CD4-positive, alpha-beta memory T cell (primary cell): ENCODE data around the gene POLE. TPM values are rescaled to one million over a fixed set of nuclear protein-coding genes. Genes with fewer than 3 reads are reported as not detected.
A peak's percentile ranks its signal among the peaks of the same experiment; 100 is the strongest.
"Not testable (repeated sequence)": the region's sequence is repeated elsewhere in the genome, so short reads cannot be mapped to it uniquely, and the experiment has no call there.

Experiments used
- CTCF ChIA-PET: fragments of 350-600 bp; sonication (Branson Sonifier 250); formaldehyde crosslinking; loops from one replicate; lab custom pipeline; 2021; ENCODE audit warnings: inconsistent platforms; ENCODE audit not compliant: partially characterized antibody; lab: Charles Lee
- POLR2A ChIA-PET: fragments of 350-600 bp; sonication (Branson Sonifier 250); formaldehyde crosslinking; loops from one replicate; lab custom pipeline; 2021; ENCODE audit not compliant: partially characterized antibody; lab: Charles Lee
- DNase-seq, 5 donors: peaks; one replicate each; pipeline versions ENCODE4 v3.0.0 to v3.0.0-alpha.2; 2020 to 2022; ENCODE audit warnings: mixed read lengths in 1 of 5
- H3K27ac ChIP-seq: one replicate; pipeline ENCODE4 v1.7.0; 2013; ENCODE audit warnings: low read depth, low read length
- H3K27me3 ChIP-seq: 2 replicates; pipeline ENCODE4 v1.7.0; 2013; ENCODE audit warnings: mild to moderate bottlenecking, low read length, moderate library complexity; ENCODE audit not compliant: insufficient read depth
- H3K36me3 ChIP-seq: 2 replicates; pipeline ENCODE4 v1.7.0; 2013; ENCODE audit warnings: mild to moderate bottlenecking, low read length, moderate library complexity; ENCODE audit not compliant: insufficient read depth
- H3K4me1 ChIP-seq: 2 replicates; pipeline ENCODE4 v1.7.0; 2013; ENCODE audit warnings: mild to moderate bottlenecking, low read length, moderate library complexity; ENCODE audit not compliant: insufficient read depth
- H3K4me3 ChIP-seq, 2 donors: one replicate each; pipeline ENCODE4 v1.7.0; 2013; ENCODE audit warnings: low read length in 2 of 2, mild to moderate bottlenecking in 1 of 2
- H3K9me3 ChIP-seq, 2 donors: one replicate each; pipeline ENCODE4 v1.7.0; 2013; ENCODE audit warnings: low read length in 2 of 2, control low read depth in 1 of 2; ENCODE audit not compliant: control insufficient read depth in 1 of 2
- H3K27ac Mint-ChIP-seq, 7 donors: one replicate each; pipeline ENCODE4 v1.8.0; 2020 to 2021; ENCODE audit warnings: mixed read lengths in 7 of 7, mild to moderate bottlenecking in 6 of 7, inconsistent platforms in 3 of 7, moderate library complexity in 3 of 7
- H3K27me3 Mint-ChIP-seq, 2 donors: one replicate each; pipeline ENCODE4 v1.8.0; 2020 to 2021; ENCODE audit warnings: mixed read lengths in 2 of 2
- H3K36me3 Mint-ChIP-seq, 2 donors: one replicate each; pipeline ENCODE4 v1.8.0; 2020 to 2021; ENCODE audit warnings: mixed read lengths in 2 of 2, inconsistent platforms in 1 of 2, mild to moderate bottlenecking in 1 of 2
- H3K4me1 Mint-ChIP-seq, 4 donors: one replicate each; pipeline ENCODE4 v1.8.0; 2020 to 2021; ENCODE audit warnings: mixed read lengths in 4 of 4, mild to moderate bottlenecking in 1 of 4
- H3K4me3 Mint-ChIP-seq, 8 donors: one replicate each; pipeline ENCODE4 v1.8.0; 2020 to 2021; ENCODE audit warnings: mixed read lengths in 8 of 8, mild to moderate bottlenecking in 7 of 8, moderate library complexity in 6 of 8, inconsistent platforms in 3 of 8
- H3K9me3 Mint-ChIP-seq, 8 donors: one replicate each; pipeline ENCODE4 v1.8.0; 2020 to 2021; ENCODE audit warnings: mixed read lengths in 8 of 8, mild to moderate bottlenecking in 5 of 8, inconsistent platforms in 3 of 8, moderate library complexity in 1 of 8
- intact Hi-C: fragments of 100-400 bp; cut with micrococcal nuclease; formaldehyde crosslinking; loops from one replicate; pipeline ENCODE4 v1.15.1; 2023
- polyA plus RNA-seq, 2 donors: library from polyadenylated mRNA; unstranded; fragments of 300-500 nt; fragmentation: Illumina TruSeq; gene quantifications; one replicate each; pipeline ENCODE4 v1.2.3, GENCODE V29; 2021
- total RNA-seq, 2 experiments: library from RNA; stranded (reverse); gene quantifications; one replicate each; pipeline ENCODE4 v1.2.3, GENCODE V29; 2021

The POLE gene
- total and polyA plus RNA-seq, 4 experiments from 2014 or later, result 2.2 to 75.4 (median 37.9) TPM

- no peaks in the 10 kb centered on the region for H3K9me3 ChIP-seq
- no peak overlapping the region for H3K4me3 ChIP-seq
- DNase-seq, result no peak
- ChIA-PET POLR2A (no interaction called here), CTCF (no interaction called here)
- H3K27me3 Mint-ChIP-seq, result no peaks in the 10 kb centered on the region
- H3K9me3 Mint-ChIP-seq, result no peaks in the 10 kb centered on the region
- H3K27me3 ChIP-seq, result no peaks in the 10 kb centered on the region
- H3K36me3 ChIP-seq, result no peaks in the 10 kb centered on the region
- H3K4me1 Mint-ChIP-seq, result peaks cover 0 to 2% (median 0%) of the 10 kb centered on the region in 4 donors
- H3K4me1 ChIP-seq, result no peaks in the 10 kb centered on the region
- H3K27ac ChIP-seq, result no peak overlapping the region
- H3K4me3 Mint-ChIP-seq, result no peak overlapping the region
- H3K36me3 Mint-ChIP-seq, result peaks cover 8 to 11% of the 10 kb centered on the region in 2 donors
- no peak overlapping the region for H3K27ac Mint-ChIP-seq
- intact Hi-C loops, result no loop called here
These were observed 8.3 kb upstream of the POLE start for GRCh38 chr12:132695431-132695830.

GRCh38 chr12:132694888-132695287 is 7.7 kb upstream of the POLE start:
- H3K4me3 Mint-ChIP-seq, H3K9me3 Mint-ChIP-seq, H3K27me3 Mint-ChIP-seq, H3K9me3 ChIP-seq, H3K27me3 ChIP-seq, H3K27ac ChIP-seq, H3K36me3 Mint-ChIP-seq, DNase-seq, H3K4me1 Mint-ChIP-seq, intact Hi-C loops, H3K36me3 ChIP-seq, H3K4me3 ChIP-seq, H3K4me1 ChIP-seq: not testable (repeated sequence)
- peak overlapping the region in 2 of 7 donors; percentile 29 to 42 for H3K27ac Mint-ChIP-seq
- ChIA-PET POLR2A (interaction anchor here (0.6 kb wide), 1 partner anchor 9 kb away, joined by 3 read pairs; no protein-coding TSS in a partner anchor), CTCF (interaction anchor here (1.2 kb wide), 1 partner anchor 18 kb away, joined by 3 read pairs; no protein-coding TSS in a partner anchor)

GRCh38 chr12:132692030-132692429 is 4.9 kb upstream of the POLE start:
- DNase-seq, H3K9me3 ChIP-seq, H3K4me3 Mint-ChIP-seq, H3K36me3 ChIP-seq, H3K4me3 ChIP-seq, intact Hi-C loops, H3K9me3 Mint-ChIP-seq, H3K36me3 Mint-ChIP-seq, H3K4me1 ChIP-seq, H3K27ac ChIP-seq, H3K27me3 Mint-ChIP-seq, H3K27me3 ChIP-seq: not testable (repeated sequence)
- Mint-ChIP-seq H3K4me1 (peaks cover 4 to 13% (median 8%) of the 10 kb centered on the region in 4 donors), H3K27ac (peak overlapping the region in 2 of 7 donors; percentile 37 to 42)
- CTCF ChIA-PET, result interaction anchor here (0.7 to 1.2 kb wide), 2 partner anchors 47 to 213 kb away, joined by 3 read pairs; no protein-coding TSS in a partner anchor
- POLR2A ChIA-PET, result interaction anchor here (0.7 to 1.3 kb wide), 2 partner anchors 18 to 63 kb away, joined by 3 to 4 read pairs; partner anchors contain the start of gene PGAM5

GRCh38 chr12:132690112-132690511 is 3.0 kb upstream of the POLE start:
- H3K27me3 Mint-ChIP-seq, result no peaks in the 10 kb centered on the region
- H3K4me1 Mint-ChIP-seq, result peaks cover 11 to 25% (median 17%) of the 10 kb centered on the region in 4 donors
- peak overlapping the region in 7 of 8 donors; percentile 3 to 63 (median 39) for H3K4me3 Mint-ChIP-seq
- Histone ChIP-seq H3K27me3 (no peaks in the 10 kb centered on the region), H3K36me3 (no peaks in the 10 kb centered on the region), H3K9me3 (no peaks in the 10 kb centered on the region), H3K4me3 (no peak overlapping the region), H3K4me1 (peaks cover 13% of the 10 kb centered on the region), H3K27ac (no peak overlapping the region)
- no peaks in the 10 kb centered on the region for H3K9me3 Mint-ChIP-seq
- no peak for DNase-seq
- ChIA-PET CTCF (no interaction called here), POLR2A (no interaction called here)
- peaks cover 0 to 2% of the 10 kb centered on the region in 2 donors for H3K36me3 Mint-ChIP-seq
- intact Hi-C loops, result no loop called here
- peak overlapping the region in 3 of 7 donors; percentile 8 to 63 (median 59) for H3K27ac Mint-ChIP-seq

- no peak for DNase-seq
- Mint-ChIP-seq H3K4me3 (peak overlapping the region; percentile 40 to 77 (median 62)), H3K36me3 (peaks cover 0 to 2% of the 10 kb centered on the region in 2 donors), H3K27me3 (no peaks in the 10 kb centered on the region), H3K9me3 (no peaks in the 10 kb centered on the region), H3K4me1 (peaks cover 12 to 28% (median 19%) of the 10 kb centered on the region in 4 donors), H3K27ac (peak overlapping the region in 3 of 7 donors; percentile 44 to 65 (median 52))
- POLR2A ChIA-PET, result no interaction called here
- intact Hi-C loops, result loop anchor here (5.0 to 10.0 kb wide), 3 partner anchors 138 to 393 kb away; partner anchors contain the start of genes CHFR, GOLGA3 and ZNF140
- H3K4me1 ChIP-seq, result peaks cover 13% of the 10 kb centered on the region
- H3K4me3 ChIP-seq, result no peak overlapping the region
- no peaks in the 10 kb centered on the region for H3K27me3 ChIP-seq
- no peak overlapping the region for H3K27ac ChIP-seq
- CTCF ChIA-PET, result no interaction called here
- no peaks in the 10 kb centered on the region for H3K9me3 ChIP-seq
- H3K36me3 ChIP-seq, result no peaks in the 10 kb centered on the region
These were observed 2.1 kb upstream of the POLE start for GRCh38 chr12:132689227-132689626.

GRCh38 chr12:132686825-132687210 is 324 bp downstream of the POLE start:
- H3K27me3 Mint-ChIP-seq, result no peaks in the 10 kb centered on the region
- H3K4me3 Mint-ChIP-seq, result peak overlapping the region; percentile 41 to 90 (median 80)
- Histone ChIP-seq H3K27ac (peak overlapping the region; percentile 26), H3K36me3 (no peaks in the 10 kb centered on the region), H3K9me3 (no peaks in the 10 kb centered on the region), H3K4me3 (peak overlapping the region in 1 of 2 donors; percentile 45), H3K27me3 (no peaks in the 10 kb centered on the region), H3K4me1 (peaks cover 13% of the 10 kb centered on the region)
- H3K36me3 Mint-ChIP-seq, result peaks cover 0 to 2% of the 10 kb centered on the region in 2 donors
- ChIA-PET POLR2A (no interaction called here), CTCF (no interaction called here)
- peak overlapping the region in 1 of 7 donors; percentile 62 for H3K27ac Mint-ChIP-seq
- intact Hi-C loops, result loop anchor here (1.0 to 10.0 kb wide), 5 partner anchors 23 to 395 kb away; partner anchors contain the start of genes CHFR, GOLGA3, PGAM5 and ZNF140
- no peaks in the 10 kb centered on the region for H3K9me3 Mint-ChIP-seq
- DNase-seq, result no peak
- peaks cover 15 to 36% (median 20%) of the 10 kb centered on the region in 4 donors for H3K4me1 Mint-ChIP-seq

GRCh38 chr12:132685400-132685799 is 1.7 kb downstream of the POLE start:
- no peak overlapping the region for H3K27ac ChIP-seq
- H3K4me3 ChIP-seq, result no peak overlapping the region
- DNase-seq, result no peak
- no peaks in the 10 kb centered on the region for H3K36me3 ChIP-seq
- Mint-ChIP-seq H3K27me3 (no peaks in the 10 kb centered on the region), H3K9me3 (no peaks in the 10 kb centered on the region), H3K36me3 (peaks cover 0 to 6% of the 10 kb centered on the region in 2 donors), H3K27ac (peak overlapping the region in 6 of 7 donors; percentile 42 to 76 (median 66)), H3K4me1 (peaks cover 18 to 43% (median 23%) of the 10 kb centered on the region in 4 donors), H3K4me3 (peak overlapping the region; percentile 67 to 86 (median 77))
- H3K4me1 ChIP-seq, result peaks cover 13% of the 10 kb centered on the region
- intact Hi-C loops, result loop anchor here (5.0 to 10.0 kb wide), 3 partner anchors 142 to 397 kb away; partner anchors contain the start of genes CHFR, GOLGA3 and ZNF140
- POLR2A ChIA-PET, result interaction anchor here (0.6 kb wide), 1 partner anchor 9 kb away, joined by 3 read pairs; no protein-coding TSS in a partner anchor
- no peaks in the 10 kb centered on the region for H3K9me3 ChIP-seq
- CTCF ChIA-PET, result no interaction called here
- no peaks in the 10 kb centered on the region for H3K27me3 ChIP-seq
